Activated CD4-positive, alpha-beta T cell treated with anti-CD3 and anti-CD28 coated beads for 48 hours (primary cell): Measurements from ENCODE around the gene NCF4.

Experiments used
- DNase-seq: peaks from one replicate; pipeline ENCODE4 v3.0.0-alpha.2; 2020

NCF4 gene

GRCh38 chr22:36865346-36865745, 4.5 kb downstream of the NCF4 start:
- DNase-seq: no peak

DNA sequence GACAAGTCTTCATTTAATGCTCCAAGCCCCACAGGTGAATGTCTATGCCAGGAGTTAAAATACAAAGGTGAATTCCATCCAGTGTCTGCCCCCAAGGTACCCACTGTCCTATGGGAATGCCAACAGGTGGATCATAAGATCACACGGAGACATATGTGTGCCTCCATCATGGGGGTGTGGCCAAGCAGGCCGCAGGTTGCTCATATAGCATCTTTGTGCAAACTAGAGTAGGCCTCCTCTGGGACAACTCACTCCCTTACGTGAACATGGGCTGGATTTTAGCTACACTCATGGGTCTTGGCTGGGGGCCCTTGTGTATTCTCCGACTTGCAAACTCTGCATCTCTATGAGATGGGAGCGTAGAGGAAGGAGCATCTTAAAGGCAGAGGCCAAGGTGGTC, 6.9 kb downstream of the NCF4 start:
- no peak for DNase-seq

DNA sequence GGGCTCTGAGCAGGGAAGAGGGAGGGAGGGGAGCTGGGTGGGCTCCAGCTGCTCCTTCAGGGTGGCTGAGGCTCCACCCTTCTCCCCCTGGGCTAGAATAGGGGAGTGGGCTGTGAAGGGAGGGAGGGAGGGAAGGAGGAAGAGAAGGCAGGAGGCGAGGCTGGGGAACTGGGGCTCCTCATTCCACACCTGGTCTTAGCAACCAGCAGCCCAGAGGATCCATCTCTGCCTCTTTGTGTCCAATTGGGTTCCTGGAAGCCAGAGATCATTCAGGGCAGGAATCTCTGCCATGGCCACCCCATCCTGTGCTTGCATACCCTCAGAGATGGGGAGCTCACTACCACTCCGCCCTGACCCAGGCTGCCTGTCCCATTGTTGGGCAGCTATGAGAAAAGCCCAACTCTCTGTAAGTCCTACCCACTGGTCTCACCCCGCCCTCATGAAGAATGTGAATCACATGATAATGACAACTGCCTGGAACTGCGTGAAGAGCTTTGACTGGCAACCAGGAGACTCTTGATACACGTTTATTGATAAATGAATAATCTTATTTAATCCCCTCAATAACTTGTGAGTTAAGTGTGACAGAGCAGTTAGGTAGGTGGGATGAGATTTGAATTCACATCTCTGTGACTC, 7.9 kb downstream of the NCF4 start:
- no peak for DNase-seq

GRCh38 chr22:36870250-36870649, 9.4 kb downstream of the NCF4 start:
- DNase-seq: no peak

DNA sequence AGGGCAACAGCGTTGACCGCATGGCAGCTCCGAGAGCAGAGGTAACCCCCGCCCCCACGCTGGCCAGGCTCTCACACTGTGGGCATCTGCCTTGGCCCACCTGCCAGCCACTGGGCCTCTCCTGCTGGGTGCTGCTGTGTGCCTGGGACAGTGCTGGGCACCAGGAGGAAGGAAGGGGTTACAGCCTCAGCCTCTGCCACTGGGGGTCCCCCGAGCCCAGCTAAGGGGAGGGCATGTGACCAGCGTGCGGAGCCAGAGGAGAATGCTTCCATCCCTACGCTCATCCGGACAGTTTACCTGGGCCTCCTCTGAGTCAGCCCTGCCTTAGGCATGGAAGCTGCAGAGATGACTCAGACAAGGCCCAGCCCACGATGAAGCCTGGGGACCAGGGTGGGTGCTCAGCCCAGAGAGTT, 10.9 kb downstream of the NCF4 start:
- DNase-seq: no peak

GRCh38 chr22:36872084-36872483, 11.3 kb downstream of the NCF4 start:
- no peak for DNase-seq

DNA sequence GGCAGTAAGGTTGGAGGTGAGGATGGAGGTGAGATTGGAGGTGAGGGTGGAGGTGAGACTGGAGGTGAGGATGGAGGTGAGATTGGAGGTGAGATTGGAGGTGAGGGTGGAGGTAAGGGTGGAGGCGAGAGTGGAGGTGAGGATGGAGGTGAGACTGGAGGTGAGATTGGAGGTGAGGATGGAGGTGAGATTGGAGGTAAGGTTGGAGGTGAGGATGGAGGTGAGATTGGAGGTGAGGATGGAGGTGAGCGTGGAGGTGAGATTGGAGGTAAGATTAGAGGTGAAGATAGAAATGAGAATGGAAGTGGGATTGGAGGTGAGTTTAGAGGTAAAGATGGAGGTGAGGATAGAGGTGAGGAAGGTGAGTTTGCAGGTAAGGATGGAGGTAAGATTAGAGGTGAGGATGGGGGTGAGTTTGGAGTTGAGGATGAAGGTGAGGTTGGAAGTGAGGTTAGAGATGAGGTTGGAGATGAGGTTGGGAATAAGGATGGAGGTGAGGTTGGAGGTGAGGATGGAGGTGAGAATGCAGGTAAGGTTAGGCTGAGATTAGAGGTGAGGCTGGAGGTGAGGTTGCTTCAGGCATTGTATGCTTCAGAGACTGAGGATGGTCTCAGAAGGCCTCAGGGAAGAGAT, 12.2 kb downstream of the NCF4 start:
- DNase-seq: no peak

GRCh38 chr22:36873614-36874308, 13.0 kb downstream of the NCF4 start:
- DNase-seq: peak; percentile 51

DNA sequence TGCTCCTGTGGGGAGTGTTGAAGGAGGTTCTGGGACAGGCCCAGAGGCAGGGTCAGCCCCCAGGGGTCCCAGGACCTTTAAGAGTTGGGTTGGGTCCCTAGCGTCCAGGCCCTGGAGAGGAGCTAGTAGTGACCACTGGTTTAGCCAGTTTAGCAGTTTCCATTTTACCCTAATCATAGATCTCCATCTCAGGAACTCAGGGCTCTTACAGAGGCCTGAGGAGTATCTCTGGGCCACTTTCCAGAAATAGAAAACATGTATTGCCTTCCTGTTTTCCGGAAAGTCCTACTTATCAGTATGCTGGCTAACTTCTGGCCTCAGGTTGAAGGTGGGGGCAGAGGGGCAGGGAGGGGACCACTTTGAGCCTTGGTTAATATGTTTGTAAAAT, 13.5 kb downstream of the NCF4 start:
- no peak for DNase-seq

DNA sequence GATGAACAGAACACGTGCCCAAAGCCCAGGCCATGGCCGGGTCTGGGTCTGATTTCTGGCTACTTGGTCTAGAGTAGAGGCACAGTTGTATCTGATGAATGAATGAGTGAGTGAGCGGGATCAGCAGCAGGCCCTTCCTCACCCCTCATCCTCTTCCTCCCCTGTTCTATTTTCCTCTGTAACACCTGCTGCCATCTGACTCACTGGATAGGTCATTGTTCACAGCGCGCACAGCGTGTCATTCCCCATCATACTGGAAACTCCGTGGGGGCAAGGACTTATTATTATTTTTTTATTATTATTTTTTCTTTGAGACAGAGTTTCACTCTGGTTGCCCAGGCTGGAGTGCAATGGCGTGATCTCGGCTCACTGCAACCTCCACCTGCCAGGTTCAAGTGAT, 13.9 kb downstream of the NCF4 start:
- DNase-seq: no peak

- no peak for DNase-seq
Measured at GRCh38 chr22:36875741-36876140, 14.9 kb downstream of the NCF4 start.

GRCh38 chr22:36879775-36880174, 19.0 kb downstream of the NCF4 start:
- DNase-seq: no peak

GRCh38 chr22:36881504-36882245, 20.9 kb downstream of the NCF4 start:
- DNase-seq: no peak

DNA sequence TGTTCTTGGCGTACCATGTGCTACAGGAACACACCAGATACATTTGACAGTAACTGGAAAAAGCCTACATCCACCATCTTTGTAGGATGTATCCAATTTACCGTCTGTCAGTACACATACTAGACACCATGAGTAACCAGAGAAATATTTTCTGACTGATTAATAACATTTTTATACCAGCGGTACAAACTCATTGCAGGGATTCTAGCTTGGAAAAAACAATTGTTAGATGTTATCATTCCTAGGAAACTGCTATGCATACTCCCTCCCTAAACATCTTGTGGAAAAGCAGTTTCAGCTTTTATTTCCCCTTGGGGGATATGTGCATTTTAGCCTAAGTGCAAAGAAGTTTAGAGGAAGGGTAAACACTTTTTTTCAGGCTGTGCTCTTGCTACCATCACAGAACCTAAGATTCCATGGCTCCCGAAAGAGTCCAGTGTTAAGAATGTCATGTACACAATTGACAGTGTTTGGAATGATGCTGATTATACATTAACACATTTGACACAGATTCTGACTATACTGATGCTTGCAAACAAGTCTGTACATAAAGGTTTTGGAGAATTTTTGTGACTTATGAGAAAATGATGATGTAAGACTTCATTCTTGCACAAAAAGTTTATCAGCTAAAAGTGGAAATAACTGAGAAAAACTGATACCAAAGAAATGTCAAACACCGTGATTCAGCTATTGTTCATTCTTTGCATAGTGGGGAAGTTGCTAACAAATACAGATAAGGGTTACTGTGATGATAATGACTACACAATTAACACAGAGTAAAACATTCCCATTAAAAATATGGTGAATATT, 23.7 kb downstream of the NCF4 start:
- no peak for DNase-seq

GRCh38 chr22:36885474-36885873, 24.7 kb downstream of the NCF4 start:
- no peak for DNase-seq

- no peak for DNase-seq
Measured at GRCh38 chr22:36886016-36886415, 25.2 kb downstream of the NCF4 start.

DNA sequence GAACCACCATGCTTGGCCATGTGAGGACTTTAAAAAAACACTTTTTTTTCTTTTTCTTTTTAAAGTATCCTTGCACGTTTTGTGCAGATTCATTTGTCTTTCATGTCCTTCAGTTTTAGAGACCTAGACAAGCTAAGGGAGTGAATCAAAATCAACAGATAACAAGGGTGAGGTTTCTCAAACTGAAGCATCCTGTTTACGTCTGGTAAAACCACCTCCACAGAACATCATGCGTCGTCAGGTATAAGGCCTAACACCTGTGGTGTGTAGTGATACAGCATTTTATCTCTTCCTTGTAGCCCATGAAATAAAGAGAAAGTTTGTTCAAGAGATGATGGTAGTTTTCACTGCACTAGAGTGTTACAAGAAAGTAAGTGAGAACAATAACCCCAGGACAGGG, 26.4 kb downstream of the NCF4 start:
- no peak for DNase-seq

- DNase-seq: no peak
Measured at GRCh38 chr22:36891646-36892045, 30.8 kb downstream of the NCF4 start.

DNA sequence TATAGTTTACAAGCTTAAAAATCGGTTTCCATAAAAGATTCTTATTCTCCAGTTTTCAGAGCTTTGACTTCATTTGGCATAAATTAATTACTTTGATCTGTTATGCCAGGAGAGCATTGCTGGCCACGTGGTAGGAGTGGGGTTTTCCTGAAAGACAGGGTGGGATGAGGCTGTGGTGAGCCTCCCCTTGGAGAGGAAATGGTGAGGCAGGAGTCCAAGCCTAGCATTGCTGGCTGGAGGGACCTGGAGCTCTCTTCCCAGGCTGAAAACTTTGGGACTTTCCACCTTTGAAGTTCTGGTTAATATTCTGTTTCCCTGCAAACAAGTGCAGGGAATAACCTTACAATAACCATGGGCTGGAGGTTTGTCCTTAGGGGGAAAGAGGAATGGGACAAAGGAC, 31.5 kb downstream of the NCF4 start:
- no peak for DNase-seq

DNA sequence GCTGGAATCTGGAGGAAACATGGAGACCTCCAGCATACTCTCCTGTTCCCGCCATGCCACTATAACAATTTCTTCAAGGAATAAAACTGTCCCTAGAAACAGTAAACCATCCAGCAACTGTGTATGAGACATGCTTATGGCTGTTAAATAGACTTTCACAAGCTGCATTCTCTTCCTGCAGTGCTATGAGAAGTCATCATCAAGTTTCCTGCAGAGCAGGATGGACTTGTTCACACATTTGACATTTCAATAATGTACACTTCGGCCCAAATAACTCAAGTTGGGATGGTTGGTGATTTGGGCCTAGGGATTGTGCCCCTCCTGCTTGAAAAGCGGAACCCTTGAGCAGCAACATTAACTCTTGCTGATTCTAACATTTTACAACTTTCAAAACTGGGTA, 32.5 kb downstream of the NCF4 start:
- DNase-seq: no peak

GRCh38 chr22:36894266-36894665, 33.5 kb downstream of the NCF4 start:
- no peak for DNase-seq

GRCh38 chr22:36897611-36898010, 36.8 kb downstream of the NCF4 start:
- DNase-seq: no peak

- DNase-seq: no peak
Measured at GRCh38 chr22:36898690-36899089, 37.9 kb downstream of the NCF4 start.
